Natural killer cell treated with Interleukin-12 subunit alpha and Interleukin-12 subunit beta and Interleukin-15 and Interleukin-18, amount 100 ng/mL, for 72 hours (primary cell): ENCODE results near the gene RBMY1F. TPM values are rescaled to one million over a fixed set of nuclear protein-coding genes. Genes with fewer than 3 reads are reported as not detected.
"Not testable (repeated sequence)": the region's sequence is repeated elsewhere in the genome, so short reads cannot be mapped to it uniquely, and the experiment has no call there.

ENCODE experiments used
- ATAC-seq, 2 donors: fragments of 150-1000 bp; cut with Tn5 transposase in 1 of 2; sonication (Bioruptor Pico), chemical (Tn5 transposase) in 1 of 2; 2 replicates each; pipeline ENCODE4 v1.10.0; 2021
- DNase-seq: peaks from one replicate; pipeline ENCODE4 v3.0.0; 2022; ENCODE audit warnings: low spot score
- H3K27ac Mint-ChIP-seq, 2 donors: 1 replicate in 1 of 2; 2 replicates in 1 of 2; pipeline ENCODE4 v1.8.0; 2022; ENCODE audit warnings: mixed read lengths in 2 of 2, mild to moderate bottlenecking in 1 of 2, moderate library complexity in 1 of 2
- H3K27me3 Mint-ChIP-seq, 2 donors: 1 replicate in 1 of 2; 2 replicates in 1 of 2; pipeline ENCODE4 v1.8.0; 2022; ENCODE audit warnings: mixed read lengths in 2 of 2
- H3K36me3 Mint-ChIP-seq: one replicate; pipeline ENCODE4 v1.8.0; 2022; ENCODE audit warnings: mixed read lengths
- H3K4me1 Mint-ChIP-seq, 2 donors: 1 replicate in 1 of 2; 2 replicates in 1 of 2; pipeline ENCODE4 v1.8.0; 2022; ENCODE audit warnings: low read depth in 2 of 2, mixed read lengths in 2 of 2, mild to moderate bottlenecking in 1 of 2
- H3K4me3 Mint-ChIP-seq: one replicate; pipeline ENCODE4 v1.8.0; 2022; ENCODE audit warnings: mixed read lengths
- H3K9me3 Mint-ChIP-seq: 2 replicates; pipeline ENCODE4 v1.8.0; 2022; ENCODE audit warnings: mixed read lengths
- total RNA-seq, 2 donors: library from RNA; stranded (reverse); gene quantifications; one replicate each; pipeline ENCODE4 v1.2.3, GENCODE V29; 2022

Gene RBMY1F
- not detected for total RNA-seq

- H3K9me3 Mint-ChIP-seq, DNase-seq, H3K27ac Mint-ChIP-seq: not testable (repeated sequence)
Observed at GRCh38 chrY:22182823-22183222, at the start of gene RBMY1F. Gene RBMY1F, minus strand, starts transcription at chrY:22182923. Its CDS starts 1,954 bp downstream, at chrY:22180969.

GRCh38 chrY:22151144-22151543, 31.6 kb downstream of the RBMY1F start:
- not testable (repeated sequence) for H3K27me3 Mint-ChIP-seq, H3K36me3 Mint-ChIP-seq, ATAC-seq, DNase-seq, H3K4me3 Mint-ChIP-seq, H3K9me3 Mint-ChIP-seq, H3K4me1 Mint-ChIP-seq, H3K27ac Mint-ChIP-seq

More at GRCh38 chrY:22182823-22183222, at the start of gene RBMY1F:
- not testable (repeated sequence) for H3K4me3 Mint-ChIP-seq, ATAC-seq, H3K4me1 Mint-ChIP-seq, H3K27me3 Mint-ChIP-seq, H3K36me3 Mint-ChIP-seq

DNA sequence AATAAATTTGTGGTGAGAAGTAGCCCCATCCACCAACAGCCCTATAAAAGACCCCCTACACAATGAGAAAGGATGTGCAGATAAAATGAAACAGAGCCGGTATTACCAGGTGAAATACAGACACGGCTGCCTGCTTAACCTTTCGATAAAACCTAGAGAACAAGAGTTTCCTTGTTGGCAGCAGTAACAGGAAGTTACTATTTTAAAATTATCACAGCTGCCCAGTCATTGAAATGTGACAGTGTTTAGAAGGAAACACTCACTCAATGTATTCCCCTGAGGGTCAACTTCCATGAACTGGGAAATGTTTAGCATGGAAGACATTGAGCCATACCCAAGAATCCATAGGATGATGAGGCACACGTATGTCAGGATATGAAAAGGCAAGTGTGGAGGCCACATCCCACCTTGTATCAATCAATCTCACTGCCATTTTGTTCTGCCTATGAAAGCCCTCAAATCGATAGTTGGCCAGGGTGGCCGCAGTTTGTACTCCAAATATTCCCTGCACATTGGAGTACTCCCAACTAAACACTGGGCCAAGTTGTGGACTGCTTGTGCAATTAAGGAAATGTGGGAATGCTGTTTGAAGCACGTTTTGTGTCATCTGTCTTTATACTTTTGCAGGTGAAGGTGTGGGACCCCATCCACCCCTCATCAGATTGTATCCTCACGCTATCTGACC, 41.6 kb downstream of the RBMY1F start:
- H3K36me3 Mint-ChIP-seq, H3K4me1 Mint-ChIP-seq, DNase-seq, H3K27me3 Mint-ChIP-seq, H3K27ac Mint-ChIP-seq, ATAC-seq, H3K9me3 Mint-ChIP-seq, H3K4me3 Mint-ChIP-seq: not testable (repeated sequence)

GRCh38 chrY:22134719-22135118, 48.0 kb downstream of the RBMY1F start:
- not testable (repeated sequence) for H3K36me3 Mint-ChIP-seq, H3K4me1 Mint-ChIP-seq, H3K4me3 Mint-ChIP-seq, H3K27me3 Mint-ChIP-seq, DNase-seq, H3K9me3 Mint-ChIP-seq, H3K27ac Mint-ChIP-seq, ATAC-seq

DNA sequence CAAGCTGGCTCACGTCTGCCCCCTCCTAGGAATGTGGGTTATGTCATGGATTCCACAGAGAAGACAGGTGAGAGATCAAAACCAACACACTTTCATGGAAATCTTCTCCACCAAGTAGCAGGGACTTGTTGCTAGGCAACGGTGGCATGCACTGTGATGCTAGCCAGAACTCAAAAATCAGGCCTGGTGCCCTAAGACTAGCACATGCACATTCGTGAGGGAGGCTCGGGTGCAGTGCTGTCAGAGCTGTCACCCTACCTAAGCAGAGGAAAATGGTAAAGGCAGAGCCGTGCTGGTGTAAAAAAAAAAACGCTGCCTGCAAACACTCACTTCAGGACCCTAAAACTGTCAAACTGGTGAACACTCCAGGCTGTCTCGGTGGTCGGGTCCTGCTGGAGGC, 52.2 kb downstream of the RBMY1F start:
- H3K9me3 Mint-ChIP-seq, H3K4me1 Mint-ChIP-seq, DNase-seq, ATAC-seq, H3K27me3 Mint-ChIP-seq, H3K36me3 Mint-ChIP-seq, H3K27ac Mint-ChIP-seq, H3K4me3 Mint-ChIP-seq: not testable (repeated sequence)

Other genes starting within 250 kb of the RBMY1F start
- gene RBMY1J, start 220.5 kb upstream of the RBMY1F start, total RNA-seq, result not detected